Measurements from ENCODE around the gene PCED1B.

The PCED1B gene

DNA sequence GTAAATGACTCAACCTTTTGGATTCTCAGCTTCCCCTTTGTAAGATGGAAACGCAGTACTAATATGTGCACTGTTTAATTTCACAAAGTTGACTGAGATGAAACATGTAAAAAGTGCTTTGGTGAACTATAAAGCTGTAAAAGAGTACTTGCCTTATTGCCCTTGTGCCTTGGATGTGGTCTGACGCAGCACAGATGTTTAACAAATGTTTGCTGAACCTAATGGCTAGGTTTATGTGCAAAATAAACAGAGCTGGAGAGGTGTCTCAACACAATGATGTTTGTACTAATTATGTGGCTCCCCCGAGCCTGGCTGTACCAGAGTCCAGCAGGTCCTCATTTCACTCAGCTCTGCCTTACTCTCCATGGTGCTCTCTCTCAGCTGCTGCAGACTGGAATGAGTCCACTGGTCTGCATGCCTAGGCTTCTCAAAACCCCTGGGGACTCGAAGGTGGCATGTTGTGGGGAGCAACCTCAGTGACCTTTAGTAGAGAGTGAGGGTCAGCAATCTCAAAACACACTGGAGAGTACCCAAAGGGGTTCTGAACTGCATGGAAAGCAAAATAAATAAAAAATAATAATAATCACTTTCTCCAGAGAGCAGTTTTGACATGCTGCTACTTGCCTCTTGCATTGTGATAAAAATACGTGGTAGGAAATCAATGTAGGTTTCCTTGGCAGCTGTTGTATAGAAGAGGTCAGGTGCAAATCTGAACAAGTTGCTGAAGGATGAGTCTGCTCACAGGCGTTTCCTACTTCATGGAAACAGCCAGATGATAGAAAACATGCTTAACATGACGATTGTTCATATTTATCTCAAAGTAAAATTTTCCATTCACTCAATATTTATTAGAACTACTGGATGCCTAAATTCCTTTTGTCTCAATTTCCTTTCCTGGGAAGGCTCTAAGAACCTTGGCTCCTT lies 8.9 kb downstream of the PCED1B start:
- in situ Hi-C loops (cut with MboI; ENCODE audit: low sequenced_read_pairs) = no loop called here

- in situ Hi-C loops (cut with MboI; ENCODE audit: low sequenced_read_pairs) = no loop called here
Observed at GRCh38 chr12:47091009-47091408, 11.6 kb downstream of the PCED1B start.

DNA sequence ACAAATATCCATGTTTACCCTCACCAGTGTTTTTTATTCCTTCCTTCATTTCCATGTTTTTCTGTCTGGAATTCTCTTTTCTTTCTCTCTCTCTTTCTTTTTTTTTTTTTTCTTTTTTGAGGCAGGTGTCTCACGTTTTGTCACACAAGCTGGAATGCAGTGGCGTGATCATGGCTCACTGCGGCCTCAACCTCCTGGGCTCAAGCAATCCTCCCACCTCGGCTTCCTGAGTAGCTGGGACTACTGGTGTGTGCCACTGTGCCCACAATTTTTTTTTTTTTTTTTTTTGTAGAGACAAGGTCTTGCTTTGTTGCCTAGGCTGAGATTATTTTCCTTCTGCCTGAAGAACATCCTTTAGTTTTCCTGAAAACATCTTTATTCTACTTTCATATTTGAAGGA lies 15.4 kb downstream of the PCED1B start:
- in situ Hi-C loops (cut with MboI; ENCODE audit: low sequenced_read_pairs) = no loop called here

GRCh38 chr12:47095446-47096236 lies 16.2 kb downstream of the PCED1B start:
- in situ Hi-C loops (cut with MboI; ENCODE audit: low sequenced_read_pairs) = no loop called here

DNA sequence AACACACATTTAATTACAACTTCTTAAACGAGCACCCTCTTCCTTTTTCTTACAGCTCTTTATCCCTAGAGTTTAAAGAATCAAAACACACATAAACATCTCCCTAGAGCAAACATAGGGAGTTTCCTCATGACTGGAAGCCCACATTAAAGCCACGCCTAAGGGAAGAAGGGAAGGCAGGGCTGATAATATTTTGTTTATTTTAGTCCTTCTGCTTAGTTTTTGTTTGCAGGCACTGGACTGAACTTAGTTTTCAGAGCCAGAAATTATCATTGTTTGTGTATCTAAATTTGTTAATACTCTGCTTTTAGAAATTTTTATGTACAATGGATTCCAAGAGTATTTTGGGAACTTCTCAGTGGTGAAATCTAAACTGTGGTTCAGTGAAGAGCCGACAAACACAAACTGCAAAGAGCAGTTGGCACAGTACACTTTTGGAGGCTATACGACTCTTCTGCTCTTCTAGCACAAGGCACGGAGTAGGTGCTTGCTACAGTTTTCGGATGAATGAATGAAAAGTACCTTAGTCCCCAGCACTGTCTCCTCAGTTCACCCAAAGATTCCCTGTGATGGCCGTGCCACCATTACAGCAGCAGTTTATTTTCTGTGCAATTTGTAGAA lies 18.0 kb downstream of the PCED1B start:
- in situ Hi-C loops (cut with MboI; ENCODE audit: low sequenced_read_pairs) = no loop called here

DNA sequence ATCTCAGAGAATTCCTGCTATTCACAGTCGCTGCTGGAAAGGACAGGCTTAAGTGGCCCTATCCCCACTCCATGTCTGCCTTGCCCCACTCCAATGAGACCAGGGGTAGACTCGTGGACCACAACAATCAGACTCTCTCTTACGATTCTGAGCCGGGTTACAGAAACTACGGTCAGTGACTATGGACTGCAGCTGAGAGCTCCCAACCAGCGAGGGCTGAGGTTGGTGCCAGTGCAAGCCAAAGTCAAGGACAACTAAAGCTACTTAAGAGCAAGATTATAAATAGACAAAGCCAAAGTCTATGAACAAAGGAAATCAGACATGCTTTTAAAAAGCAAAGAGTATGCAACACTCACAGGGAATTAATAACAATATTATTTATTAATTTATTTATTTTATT lies 18.7 kb downstream of the PCED1B start:
- in situ Hi-C loops (cut with MboI; ENCODE audit: low sequenced_read_pairs) = no loop called here

DNA sequence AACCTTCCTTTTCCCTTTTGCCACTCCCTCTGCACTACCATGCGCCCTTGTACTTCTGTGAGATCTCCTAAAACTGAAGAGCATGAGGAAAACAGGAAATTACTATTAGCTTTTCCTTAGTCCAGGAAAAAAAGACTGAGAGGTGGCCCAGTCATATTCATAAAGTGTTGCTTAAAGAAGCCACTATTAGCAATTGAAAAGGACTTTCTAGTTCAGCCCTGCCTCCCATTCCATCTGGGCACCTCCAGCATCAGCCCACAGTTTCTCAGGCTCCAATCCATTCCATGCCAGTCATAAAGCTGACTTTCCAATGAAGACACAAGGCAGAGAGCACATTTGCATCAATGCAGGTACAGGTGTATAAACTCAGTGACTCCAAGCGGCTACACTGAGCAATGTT lies 20.2 kb downstream of the PCED1B start:
- in situ Hi-C loops (cut with MboI; ENCODE audit: low sequenced_read_pairs) = no loop called here

GRCh38 chr12:47100160-47100559 lies 20.7 kb downstream of the PCED1B start:
- in situ Hi-C loops (cut with MboI; ENCODE audit: low sequenced_read_pairs) = no loop called here

DNA sequence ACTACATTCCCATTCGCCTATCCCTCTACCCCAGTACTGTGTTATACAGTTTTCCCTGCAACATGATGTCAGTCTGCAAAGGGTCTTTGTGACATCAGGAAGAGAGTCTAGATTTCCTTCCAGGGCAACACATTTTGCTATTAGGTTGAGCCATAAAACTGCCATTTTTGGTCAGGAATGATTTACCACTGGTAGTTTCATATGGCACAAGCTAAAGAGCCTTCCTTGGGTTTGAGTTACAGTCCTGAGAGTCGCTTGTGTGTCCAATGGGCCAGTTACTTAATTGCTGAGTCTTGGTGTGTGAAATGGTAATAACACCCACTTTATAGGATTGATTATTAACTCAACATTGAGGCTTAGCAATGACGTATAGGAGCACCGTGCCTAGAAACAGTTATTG lies 23.0 kb downstream of the PCED1B start:
- in situ Hi-C loops (cut with MboI; ENCODE audit: low sequenced_read_pairs) = no loop called here

DNA sequence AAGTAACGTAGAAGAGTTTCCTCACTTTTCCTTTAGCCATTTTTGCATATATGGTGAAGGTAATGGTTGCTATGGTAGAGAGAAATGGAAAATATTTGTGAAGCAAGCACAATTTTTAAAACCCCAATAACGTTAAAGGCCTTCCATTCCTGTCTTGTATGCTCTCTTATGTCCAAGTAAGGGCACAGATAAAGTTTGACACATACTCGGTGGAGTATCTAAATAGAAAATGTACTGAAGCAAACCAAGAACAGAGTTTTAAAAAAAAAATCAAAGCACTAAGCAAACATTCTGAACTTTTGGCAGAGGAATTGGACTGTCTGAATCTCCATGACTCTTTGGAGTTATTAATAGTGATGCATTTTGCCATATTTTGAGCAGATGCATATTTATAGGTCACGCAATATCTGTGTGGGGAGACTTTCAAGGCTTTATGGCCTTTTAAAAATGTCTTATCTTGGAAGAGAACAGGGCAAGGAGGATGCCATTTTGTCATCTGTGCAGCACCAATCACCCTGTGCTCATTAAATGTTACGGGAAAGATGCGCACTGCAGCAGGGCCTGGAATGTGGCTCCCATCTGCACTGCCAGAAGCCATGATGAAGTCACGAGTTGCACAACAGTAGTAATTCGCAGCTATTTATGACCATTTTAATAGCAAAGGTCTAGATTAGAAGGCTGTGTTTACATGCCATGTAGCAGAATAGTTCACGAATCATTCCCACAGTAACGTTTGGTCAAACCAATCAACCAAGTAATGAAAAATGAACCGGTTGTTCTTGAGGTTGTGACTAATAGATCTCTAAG lies 23.6 kb downstream of the PCED1B start:
- in situ Hi-C loops (cut with MboI; ENCODE audit: low sequenced_read_pairs) = no loop called here

GRCh38 chr12:47105914-47106674 lies 26.7 kb downstream of the PCED1B start:
- in situ Hi-C loops (cut with MboI; ENCODE audit: low sequenced_read_pairs) = no loop called here

GRCh38 chr12:47107446-47107845 lies 28.0 kb downstream of the PCED1B start:
- in situ Hi-C loops (cut with MboI; ENCODE audit: low sequenced_read_pairs) = no loop called here

DNA sequence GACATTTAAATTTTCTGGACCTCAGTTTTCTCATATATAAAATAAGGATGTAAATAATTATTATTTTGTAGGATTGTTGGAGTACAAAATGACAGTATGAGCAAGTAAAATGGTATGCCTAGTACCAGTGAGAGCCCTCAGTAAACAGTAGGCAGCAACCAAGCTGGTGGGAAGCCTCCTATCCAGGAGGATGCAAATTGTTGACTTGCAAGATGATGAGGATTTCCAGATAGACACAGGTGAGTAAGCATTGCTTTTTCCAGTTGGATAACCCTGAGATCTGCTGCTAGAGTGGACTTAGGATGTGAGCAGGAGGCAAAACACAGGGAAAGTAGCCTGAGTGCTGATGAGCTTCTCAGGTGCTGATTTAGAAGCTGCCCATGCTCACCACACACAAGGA lies 28.5 kb downstream of the PCED1B start:
- in situ Hi-C loops (cut with MboI; ENCODE audit: low sequenced_read_pairs) = no loop called here

DNA sequence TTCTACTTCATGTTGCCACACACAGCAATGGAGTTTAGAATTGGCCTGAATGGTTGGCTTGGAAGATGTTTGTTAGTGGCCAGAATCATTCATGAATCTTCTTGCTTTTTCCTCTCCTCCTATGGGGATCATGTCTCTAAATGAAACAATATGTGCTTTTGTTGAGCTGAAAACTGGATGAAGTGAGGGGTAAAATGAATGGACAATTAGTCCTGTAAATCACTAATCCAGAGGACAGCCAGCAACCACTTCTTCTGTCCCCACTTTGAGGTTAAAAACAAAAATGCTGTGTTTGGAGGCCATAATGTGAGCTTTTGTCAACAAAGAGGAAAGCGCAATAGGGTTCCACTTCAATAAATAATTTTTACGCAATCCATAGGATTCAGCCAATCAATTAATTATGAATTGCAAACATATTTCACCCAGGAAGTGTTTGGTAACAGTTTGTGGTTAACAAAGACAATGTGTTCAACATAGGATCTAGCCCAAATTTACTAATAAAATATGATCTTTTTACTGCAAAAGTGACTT lies 30.7 kb downstream of the PCED1B start:
- in situ Hi-C loops (cut with MboI; ENCODE audit: low sequenced_read_pairs) = no loop called here

GRCh38 chr12:47110718-47111391 lies 31.4 kb downstream of the PCED1B start:
- in situ Hi-C loops (cut with MboI; ENCODE audit: low sequenced_read_pairs) = no loop called here

- in situ Hi-C loops (cut with MboI; ENCODE audit: low sequenced_read_pairs) = no loop called here
Observed at GRCh38 chr12:47111392-47111778, 32.0 kb downstream of the PCED1B start.

DNA sequence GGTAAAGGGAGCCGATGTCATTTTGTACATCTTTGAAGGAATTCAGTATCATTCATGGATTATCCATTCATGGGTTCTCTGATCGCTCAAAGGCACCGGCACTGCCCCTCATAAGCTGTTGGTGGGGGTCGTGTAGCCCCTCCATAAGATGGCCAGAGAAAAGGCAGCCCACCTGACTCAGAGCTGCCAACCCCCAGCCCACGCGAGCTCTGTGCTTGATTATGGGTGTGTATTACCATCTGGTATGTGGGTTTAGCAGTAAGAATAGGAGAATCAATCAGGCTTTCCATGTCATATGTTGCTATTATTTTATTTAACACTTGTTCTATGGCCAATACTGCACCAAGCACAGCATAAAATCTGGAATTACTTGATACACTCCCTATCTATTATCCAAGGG lies 32.4 kb downstream of the PCED1B start:
- in situ Hi-C loops (cut with MboI; ENCODE audit: low sequenced_read_pairs) = no loop called here

- in situ Hi-C loops (cut with MboI; ENCODE audit: low sequenced_read_pairs) = no loop called here
Observed at GRCh38 chr12:47112679-47113078, 33.3 kb downstream of the PCED1B start.

GRCh38 chr12:47114481-47114892 lies 35.1 kb downstream of the PCED1B start:
- in situ Hi-C loops (cut with MboI; ENCODE audit: low sequenced_read_pairs) = no loop called here
